Loucy (cell line): ENCODE data around the gene ADAMTS2.

ENCODE experiments used
- H2AFZ ChIP-seq: fragments of 200-600 bp; sonication (generic); 2 replicates; pipeline ENCODE4 v1.6.0; 2016; ENCODE audit warnings: antibody characterized with exemption, mild to moderate bottlenecking, low read length, moderate library complexity
- H3F3A ChIP-seq: fragments of 200-600 bp; 2 replicates; pipeline ENCODE4 v1.6.0; 2016; ENCODE audit warnings: antibody characterized with exemption, low read depth, mild to moderate bottlenecking
- H3K27me3 ChIP-seq: fragments of 200-600 bp; sonication (generic); 2 replicates; pipeline ENCODE4 v1.6.1; 2014; ENCODE audit warnings: low read length, mild to moderate bottlenecking; ENCODE audit not compliant: insufficient read depth, poor library complexity, severe bottlenecking
- H3K36me3 ChIP-seq: fragments of 200-600 bp; sonication (generic); 2 replicates; pipeline ENCODE4 v1.6.1; 2016; ENCODE audit warnings: low read length; ENCODE audit not compliant: insufficient read depth
- H3K4me1 ChIP-seq: fragments of 200-600 bp; sonication (generic); 2 replicates; pipeline ENCODE4 v1.5.1; 2014; ENCODE audit warnings: low read length, mild to moderate bottlenecking; ENCODE audit not compliant: insufficient read depth, poor library complexity, severe bottlenecking
- H3K4me2 ChIP-seq: fragments of 200-600 bp; sonication (generic); 2 replicates; pipeline ENCODE4 v1.6.0; 2014; ENCODE audit warnings: antibody characterized with exemption, low read length, low read depth, mild to moderate bottlenecking; ENCODE audit not compliant: poor library complexity, severe bottlenecking
- H3K4me3 ChIP-seq: fragments of 200-600 bp; sonication (generic); 2 replicates; pipeline ENCODE4 v1.5.1; 2014; ENCODE audit warnings: low read length, mild to moderate bottlenecking, mixed read lengths; ENCODE audit not compliant: poor library complexity, severe bottlenecking
- H3K79me2 ChIP-seq: fragments of 200-600 bp; sonication (generic); 2 replicates; pipeline ENCODE4 v1.6.1; 2014; ENCODE audit warnings: low read length; ENCODE audit not compliant: insufficient read depth
- H3K9ac ChIP-seq: fragments of 200-600 bp; sonication (generic); 2 replicates; pipeline ENCODE4 v1.6.0; 2014; ENCODE audit warnings: mild to moderate bottlenecking, low read depth, low read length, moderate library complexity; ENCODE audit not compliant: poor library complexity, severe bottlenecking
- H3K9me2 ChIP-seq: fragments of 200-600 bp; sonication (generic); replicated peaks from 2 replicates; pipeline ENCODE4 v1.6.1; 2016; ENCODE audit warnings: low read depth, low read length, mixed read lengths
- H3K9me3 ChIP-seq: fragments of 200-600 bp; sonication (generic); 2 replicates; pipeline ENCODE4 v1.6.1; 2014; ENCODE audit warnings: mild to moderate bottlenecking, antibody characterized with exemption, low read length, low read depth; ENCODE audit not compliant: insufficient read depth
- H4K20me1 ChIP-seq: fragments of 200-600 bp; sonication (generic); 2 replicates; pipeline ENCODE4 v1.6.0; 2014; ENCODE audit warnings: antibody characterized with exemption, low read length, mild to moderate bottlenecking; ENCODE audit not compliant: insufficient read depth, poor library complexity, severe bottlenecking
- EZH2phosphoT487 ChIP-seq: fragments of 200-600 bp; IDR thresholded peaks from 2 replicates; pipeline ENCODE4 v1.6.1; 2018; ENCODE audit warnings: antibody characterized with exemption, mild to moderate bottlenecking, moderate library complexity, borderline replicate concordance
- TF ChIP-seq, protein P1 (sequence below): fragments of 200-600 bp; sonication (generic); conservative IDR thresholded peaks from 2 replicates; pipeline ENCODE4 v1.5.1; 2014; ENCODE audit warnings: mild to moderate bottlenecking, antibody characterized with exemption, low read length

The ADAMTS2 gene

DNA sequence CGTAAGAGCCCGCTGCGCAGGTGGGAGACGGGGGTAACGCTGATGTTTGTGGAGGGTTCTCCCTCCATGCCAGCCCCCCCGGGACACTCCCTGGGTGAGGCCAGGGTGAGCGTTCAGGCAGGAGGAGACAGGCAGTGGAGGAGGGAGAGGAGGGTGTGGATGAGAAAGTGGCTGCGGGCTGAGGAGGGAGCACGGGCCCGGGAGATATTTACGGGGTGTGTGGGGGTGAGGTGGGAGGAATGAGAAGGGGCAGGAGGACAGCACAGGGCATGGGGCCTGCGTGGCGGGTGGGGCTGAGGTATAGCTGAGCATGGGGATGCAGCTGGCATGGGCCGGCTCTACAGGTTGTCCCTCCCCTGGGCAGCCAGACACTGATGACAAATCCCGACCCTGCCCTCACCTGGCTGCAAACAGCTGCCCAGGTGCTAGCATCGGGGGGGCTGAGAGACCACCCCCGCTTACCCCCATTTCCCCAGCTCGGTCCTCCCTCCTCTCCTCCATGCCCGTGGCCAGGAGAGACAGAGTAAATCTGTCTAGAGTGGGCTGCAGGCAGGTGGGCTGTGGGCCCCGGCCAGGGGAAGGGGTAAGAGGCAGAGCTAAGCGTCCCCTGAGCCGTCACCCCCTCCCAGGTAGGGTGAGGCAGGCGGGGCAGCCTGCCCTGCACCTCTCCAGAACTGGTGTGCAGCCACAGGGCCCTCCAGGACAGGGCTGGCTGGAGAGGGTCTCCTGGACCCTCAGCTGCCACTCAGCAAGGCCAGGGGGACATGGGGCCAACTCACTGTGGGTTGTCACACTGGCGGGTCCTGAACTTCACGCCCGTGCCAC, 205.9 kb downstream of the ADAMTS2 start:
- Histone ChIP-seq H3K27me3 (no peaks in the 10 kb centered on the region), H3K9me2 (no peaks in the 10 kb centered on the region), H3K4me1 (no peaks in the 10 kb centered on the region), H3K9me3 (no peaks in the 10 kb centered on the region), H3F3A (no peaks in the 10 kb centered on the region), H3K79me2 (no peaks in the 10 kb centered on the region), H3K4me2 (no peak overlapping the region), H4K20me1 (no peaks in the 10 kb centered on the region), H3K36me3 (no peaks in the 10 kb centered on the region), H2AFZ (no peak overlapping the region), H3K9ac (no peak overlapping the region), H3K4me3 (no peak overlapping the region)
- no peak for TF ChIP-seq EZH2phosphoT487
- TF ChIP-seq, protein P1, sequence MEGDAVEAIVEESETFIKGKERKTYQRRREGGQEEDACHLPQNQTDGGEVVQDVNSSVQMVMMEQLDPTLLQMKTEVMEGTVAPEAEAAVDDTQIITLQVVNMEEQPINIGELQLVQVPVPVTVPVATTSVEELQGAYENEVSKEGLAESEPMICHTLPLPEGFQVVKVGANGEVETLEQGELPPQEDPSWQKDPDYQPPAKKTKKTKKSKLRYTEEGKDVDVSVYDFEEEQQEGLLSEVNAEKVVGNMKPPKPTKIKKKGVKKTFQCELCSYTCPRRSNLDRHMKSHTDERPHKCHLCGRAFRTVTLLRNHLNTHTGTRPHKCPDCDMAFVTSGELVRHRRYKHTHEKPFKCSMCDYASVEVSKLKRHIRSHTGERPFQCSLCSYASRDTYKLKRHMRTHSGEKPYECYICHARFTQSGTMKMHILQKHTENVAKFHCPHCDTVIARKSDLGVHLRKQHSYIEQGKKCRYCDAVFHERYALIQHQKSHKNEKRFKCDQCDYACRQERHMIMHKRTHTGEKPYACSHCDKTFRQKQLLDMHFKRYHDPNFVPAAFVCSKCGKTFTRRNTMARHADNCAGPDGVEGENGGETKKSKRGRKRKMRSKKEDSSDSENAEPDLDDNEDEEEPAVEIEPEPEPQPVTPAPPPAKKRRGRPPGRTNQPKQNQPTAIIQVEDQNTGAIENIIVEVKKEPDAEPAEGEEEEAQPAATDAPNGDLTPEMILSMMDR = no peak

DNA sequence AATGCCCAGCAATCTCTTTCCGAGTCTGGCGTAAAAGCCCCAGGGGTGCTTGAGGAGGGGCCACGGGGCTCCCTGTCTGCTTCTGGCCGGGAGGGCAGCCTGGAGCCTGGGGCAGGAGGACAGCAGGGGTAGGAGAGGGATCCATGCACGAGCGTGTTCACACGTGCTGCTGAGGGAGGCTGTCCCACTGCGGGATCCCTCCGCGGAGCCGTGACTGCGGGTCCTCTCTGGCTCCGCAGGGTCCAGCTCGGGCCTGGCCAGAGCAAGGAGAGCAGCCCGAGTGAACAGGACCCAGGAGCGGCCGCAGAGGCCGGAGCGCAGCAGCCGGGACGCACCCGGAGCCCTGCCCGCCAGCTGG, 206.7 kb downstream of the ADAMTS2 start:
- no peaks in the 10 kb centered on the region for H3K9me2 ChIP-seq
- H3K9me3 ChIP-seq = no peaks in the 10 kb centered on the region

DNA sequence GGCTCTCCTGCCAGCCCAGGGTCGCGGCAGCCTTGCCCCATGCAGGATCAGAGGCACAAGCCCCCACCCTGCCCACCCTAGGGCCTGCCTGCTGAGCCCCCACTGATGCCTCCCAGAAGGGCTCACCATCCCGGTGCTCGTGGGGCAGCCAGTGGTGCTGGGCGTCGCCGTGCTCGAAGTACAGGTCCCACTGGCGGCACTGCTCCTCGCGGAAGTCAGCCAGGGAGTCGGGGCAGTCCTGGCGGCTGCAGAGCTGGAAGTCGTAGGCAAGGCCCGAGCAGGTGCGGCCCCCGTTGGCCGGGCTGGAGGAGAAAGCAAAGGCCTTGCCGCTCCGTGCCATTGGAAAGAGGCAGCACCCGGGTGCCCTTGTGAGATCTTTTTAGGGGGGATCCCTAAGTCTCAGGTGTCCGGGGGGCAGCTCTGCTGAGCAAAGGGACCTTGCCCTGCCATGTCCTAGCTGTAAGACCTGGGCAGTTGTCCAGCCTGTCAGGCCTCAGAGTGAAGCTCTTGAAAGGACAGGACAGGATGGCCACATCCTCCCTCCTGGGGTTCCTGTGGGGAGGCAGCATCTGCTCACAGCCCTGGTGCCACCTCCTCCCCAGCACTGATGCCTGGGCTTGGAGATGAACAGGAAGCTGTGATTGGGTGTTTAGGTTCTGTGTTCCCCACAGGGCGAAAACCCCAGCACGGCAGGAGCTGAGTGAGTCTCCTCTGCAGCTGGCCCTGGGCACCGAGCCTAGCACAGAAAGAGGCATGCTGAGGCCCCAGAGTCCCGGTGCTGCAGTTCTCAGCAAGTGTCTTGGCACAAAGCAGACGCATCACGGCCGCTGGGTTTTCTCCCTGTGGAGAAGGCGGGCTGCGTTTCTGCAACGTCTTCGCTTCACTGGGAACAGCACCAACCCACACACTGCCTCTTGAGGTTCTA, 207.4 kb downstream of the ADAMTS2 start:
- TF ChIP-seq EZH2phosphoT487 = no peak
- TF ChIP-seq, protein P1 = no peak
- H3K4me2 ChIP-seq = no peak overlapping the region
- no peaks in the 10 kb centered on the region for H3F3A ChIP-seq
- no peaks in the 10 kb centered on the region for H3K36me3 ChIP-seq
- no peaks in the 10 kb centered on the region for H3K9me2 ChIP-seq
- no peaks in the 10 kb centered on the region for H3K79me2 ChIP-seq
- no peak overlapping the region for H3K9ac ChIP-seq
- H3K4me3 ChIP-seq = no peak overlapping the region
- no peak overlapping the region for H2AFZ ChIP-seq
- H3K4me1 ChIP-seq = no peaks in the 10 kb centered on the region
- no peaks in the 10 kb centered on the region for H3K27me3 ChIP-seq
- H3K9me3 ChIP-seq = no peaks in the 10 kb centered on the region
- H4K20me1 ChIP-seq = no peaks in the 10 kb centered on the region

More for the DNA sequence above, 206.7 kb downstream of the ADAMTS2 start:
- Histone ChIP-seq H3K4me1 (no peaks in the 10 kb centered on the region), H3K4me3 (no peak overlapping the region), H3K27me3 (no peaks in the 10 kb centered on the region), H3K36me3 (no peaks in the 10 kb centered on the region), H4K20me1 (no peaks in the 10 kb centered on the region), H3F3A (no peaks in the 10 kb centered on the region), H3K79me2 (no peaks in the 10 kb centered on the region), H3K4me2 (no peak overlapping the region), H2AFZ (no peak overlapping the region), H3K9ac (no peak overlapping the region)
- TF ChIP-seq, protein P1 = no peak
- TF ChIP-seq EZH2phosphoT487 = no peak
